NCI-H2171 (cell line): ENCODE data around the gene KIF17.

Experiments used
- DNase-seq: peaks from one replicate; lab custom pipeline; 2025; lab: John Stamatoyannopoulos, UW

The KIF17 gene

GRCh38 chr1:20625176-20626097 is 92.4 kb downstream of the KIF17 start:
- no peak for DNase-seq

GRCh38 chr1:20624709-20625108 is 93.1 kb downstream of the KIF17 start:
- DNase-seq = no peak

GRCh38 chr1:20621012-20621411 is 96.8 kb downstream of the KIF17 start:
- no peak for DNase-seq

DNA sequence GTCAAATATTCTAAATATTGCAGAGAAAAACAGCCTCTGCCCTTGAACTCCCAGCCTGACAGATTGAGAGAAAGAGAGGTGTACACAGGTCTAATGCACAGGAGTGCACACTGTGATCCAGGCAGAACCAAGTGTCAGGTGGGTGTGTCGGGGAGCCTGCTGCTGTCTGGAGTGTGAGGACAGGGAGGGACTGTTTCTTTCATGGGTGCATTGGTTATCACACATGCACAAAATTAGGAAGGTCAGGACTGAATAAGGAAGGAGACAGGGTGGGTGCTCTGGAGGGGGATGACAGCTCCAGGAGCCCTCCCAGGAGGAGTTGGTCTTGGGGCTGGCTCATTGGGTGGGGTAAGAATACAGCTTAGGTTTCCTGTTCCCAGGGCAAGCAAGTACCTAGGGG is 97.8 kb downstream of the KIF17 start:
- DNase-seq = no peak

GRCh38 chr1:20618550-20618949 is 99.3 kb downstream of the KIF17 start:
- no peak for DNase-seq

GRCh38 chr1:20616847-20617487 is 100.8 kb downstream of the KIF17 start:
- no peak for DNase-seq

DNA sequence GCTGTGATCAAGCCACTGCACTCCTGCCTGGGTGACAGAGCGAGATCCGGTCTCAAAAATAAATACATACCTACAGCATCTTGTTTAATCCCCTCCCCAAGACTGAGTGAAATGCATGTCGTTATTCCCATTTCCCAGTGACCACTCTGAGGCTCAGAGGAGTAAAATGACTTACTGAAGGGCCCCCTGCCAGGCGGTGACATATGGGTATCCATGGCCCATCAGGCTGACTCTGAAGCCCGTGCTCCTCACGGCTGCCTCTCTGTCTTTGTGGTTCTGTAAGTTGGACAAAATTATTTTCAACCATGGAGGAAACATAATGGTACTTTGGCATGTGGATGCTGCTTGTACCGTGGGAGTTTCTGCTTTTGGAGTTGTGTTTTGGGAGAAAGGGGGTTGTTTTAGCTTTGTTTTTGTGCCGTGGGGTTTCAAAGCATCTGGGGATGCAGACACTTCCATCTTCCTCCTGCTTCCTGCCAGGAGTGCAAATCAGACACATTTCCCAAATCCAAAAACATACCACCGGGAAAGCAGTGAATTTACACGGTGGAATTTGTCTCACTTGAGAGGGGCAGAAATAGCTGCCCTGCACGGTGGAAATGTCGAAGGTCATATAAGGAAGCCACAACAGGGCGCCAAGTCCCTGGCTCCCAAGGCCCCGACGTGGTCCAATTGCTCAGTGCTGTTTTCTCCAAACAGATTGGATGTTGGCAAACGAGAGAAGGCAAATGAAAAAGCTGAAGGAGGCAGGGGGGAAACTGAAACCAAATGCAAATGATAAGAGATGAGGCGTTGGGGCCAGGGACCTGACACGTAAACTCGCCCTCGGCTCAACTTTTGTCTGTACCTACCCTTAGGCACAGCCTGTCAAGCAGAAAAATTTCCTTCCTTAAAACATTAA is 101.6 kb downstream of the KIF17 start:
- no peak for DNase-seq

GRCh38 chr1:20614131-20614579 is 103.7 kb downstream of the KIF17 start:
- DNase-seq = no peak
